A549 (cell line): ENCODE results near the gene HEXIM2. TPM values are rescaled to one million over a fixed set of nuclear protein-coding genes. Genes with fewer than 3 reads are reported as not detected.

Experiments used
- ATAC-seq, 2 experiments: fragments of 200-7000 bp in 1 of 2; fragments of >200 bp in 1 of 2; cut with Nextera tagmentation in 1 of 2; cut with Tn5 transposase in 1 of 2; 3 replicates each; pipeline versions ENCODE4 v1.8.0 to v1.9.1; 2018 to 2020; ENCODE audit warnings: mild to moderate bottlenecking in 1 of 2, moderate library complexity in 1 of 2
- CTCF ChIA-PET: fragments of 300-600 bp; sonication (Branson Sonifier 250); formaldehyde crosslinking; extraction: SDS; loops from one replicate; lab custom pipeline; 2021; ENCODE audit warnings: antibody characterized with exemption, inconsistent platforms; lab: Yijun Ruan, JAX
- POLR2A ChIA-PET: fragments of 350-600 bp; formaldehyde crosslinking; extraction: SDS; loops from one replicate; lab custom pipeline; 2021; ENCODE audit warnings: antibody characterized with exemption, inconsistent platforms; lab: Yijun Ruan, JAX
- DNase-seq, 2 experiments: peaks; one replicate each; pipeline versions ENCODE4 v3.0.0 to v3.0.0-alpha.2; 2011 to 2016; ENCODE audit warnings: low read depth in 1 of 2, low spot score in 1 of 2
- FAIRE-seq: peaks from 2 replicates; lab custom pipeline; 2011; peaks lifted over from hg19 to GRCh38; lab: Jason Lieb, UNC
- H3K27ac ChIP-seq, 2 experiments: fragments of >200 bp; sonication (Bioruptor Twin); formaldehyde crosslinking; 3 replicates each; pipeline ENCODE4 v1.5.1; 2016 to 2017
- H3K4me1 ChIP-seq: fragments of >200 bp; sonication (Bioruptor Twin); formaldehyde crosslinking; 3 replicates; pipeline ENCODE4 v1.6.1; 2016
- H3K4me2 ChIP-seq: fragments of >200 bp; sonication (Bioruptor Twin); formaldehyde crosslinking; 3 replicates; pipeline ENCODE4 v1.6.1; 2016
- H3K4me3 ChIP-seq: fragments of >200 bp; sonication (Bioruptor Twin); formaldehyde crosslinking; 3 replicates; pipeline ENCODE4 v1.5.1; 2016
- H3K9me3 ChIP-seq: fragments of >200 bp; sonication (Bioruptor Twin); formaldehyde crosslinking; 3 replicates; pipeline ENCODE4 v1.6.1; 2016
- BHLHE40 ChIP-seq: IDR thresholded peaks from 2 replicates; pipeline ENCODE4 v1.6.1; 2012; ENCODE audit warnings: low read depth, low read length, inconsistent platforms
- CEBPB ChIP-seq, 2 experiments: fragments of >200 bp in 1 of 2; sonication (Bioruptor Twin) in 1 of 2; formaldehyde crosslinking in 1 of 2; IDR thresholded peaks; 2 replicates each; pipeline ENCODE4 v1.6.1; 2012 to 2016
- CHD4 ChIP-seq: fragments of 200-600 bp; sonication (generic); IDR thresholded peaks from 2 replicates; pipeline ENCODE4 v1.6.1; 2016; ENCODE audit warnings: antibody characterized with exemption, mild to moderate bottlenecking, borderline replicate concordance
- E2F6 ChIP-seq: IDR thresholded peaks from 2 replicates; pipeline ENCODE4 v1.6.1; 2012; ENCODE audit warnings: low read depth, borderline replicate concordance
- EHF ChIP-seq: fragments of 250-450 bp; sonication (Bioruptor Pico); IDR thresholded peaks from 2 replicates; pipeline ENCODE4 v1.5.0; 2020; ENCODE audit warnings: mild to moderate bottlenecking
- EP300 ChIP-seq, 2 experiments: fragments of >200 bp; sonication (Bioruptor Twin); formaldehyde crosslinking; IDR thresholded peaks; 2 replicates in 1 of 2; 3 replicates in 1 of 2; pipeline ENCODE4 v1.6.1; 2016 to 2017
- FOSL2 ChIP-seq, 2 experiments: fragments of 450-650 bp in 1 of 2; fragments of >200 bp in 1 of 2; sonication (Bioruptor Twin) in 1 of 2; formaldehyde crosslinking; IDR thresholded peaks; 2 replicates each; pipeline versions ENCODE4 v1.5.0 to v1.6.1; 2016 to 2020; ENCODE audit warnings: mild to moderate bottlenecking in 1 of 2, moderate library complexity in 1 of 2
- HEYL ChIP-seq: fragments of 250-450 bp; sonication (Bioruptor Pico); IDR thresholded peaks from 2 replicates; pipeline ENCODE4 v1.8.0; 2021; ENCODE audit warnings: mild to moderate bottlenecking, moderate library complexity
- MYC ChIP-seq: IDR thresholded peaks from 2 replicates; pipeline ENCODE4 v1.6.1; 2012; ENCODE audit warnings: mild to moderate bottlenecking, inconsistent platforms, low read length, improper control_type of control experiment, borderline replicate concordance
- NR3C1 ChIP-seq: fragments of >200 bp; sonication (Bioruptor Twin); formaldehyde crosslinking; IDR thresholded peaks from 3 replicates; pipeline ENCODE4 v1.6.1; 2017
- POLR2A ChIP-seq: IDR thresholded peaks from 2 replicates; pipeline ENCODE4 v1.6.1; 2012; ENCODE audit warnings: mild to moderate bottlenecking, low read length
- POLR2AphosphoS2 ChIP-seq: conservative IDR thresholded peaks from 2 replicates; pipeline ENCODE4 v1.6.1; 2012; ENCODE audit warnings: low read length, improper control_type of control experiment, inconsistent platforms
- RAD21 ChIP-seq, 2 experiments: fragments of >200 bp in 1 of 2; sonication (Bioruptor Twin) in 1 of 2; formaldehyde crosslinking in 1 of 2; IDR thresholded peaks in 1 of 2; conservative IDR thresholded peaks in 1 of 2; 2 replicates in 1 of 2; 3 replicates in 1 of 2; pipeline ENCODE4 v1.6.1; 2012 to 2018; ENCODE audit warnings: inconsistent platforms in 1 of 2
- SMC3 ChIP-seq: fragments of >200 bp; sonication (Bioruptor Twin); formaldehyde crosslinking; IDR thresholded peaks from 3 replicates; pipeline ENCODE4 v1.6.1; 2018; ENCODE audit warnings: inconsistent platforms
- TFCP2L1 ChIP-seq: fragments of 250-450 bp; sonication (Bioruptor Pico); IDR thresholded peaks from 2 replicates; pipeline ENCODE4 v1.5.0; 2021; ENCODE audit warnings: mild to moderate bottlenecking
- TP53 ChIP-seq: fragments of 250-450 bp; sonication (Bioruptor Pico); IDR thresholded peaks from 2 replicates; pipeline ENCODE4 v1.5.0; 2021; ENCODE audit warnings: mild to moderate bottlenecking, moderate library complexity
- USF2 ChIP-seq: fragments of 450-650 bp; IDR thresholded peaks from 2 replicates; pipeline ENCODE4 v1.6.1; 2014; ENCODE audit warnings: antibody characterized with exemption
- ZNF302 ChIP-seq: fragments of 250-450 bp; sonication (Bioruptor Pico); IDR thresholded peaks from 2 replicates; pipeline ENCODE4 v1.9.0; 2021; ENCODE audit warnings: inconsistent platforms, mild to moderate bottlenecking, moderate library complexity
- ZSCAN20 ChIP-seq: fragments of 250-450 bp; sonication (Bioruptor Pico); IDR thresholded peaks from 2 replicates; pipeline ENCODE4 v1.8.0; 2022; ENCODE audit warnings: mild to moderate bottlenecking, moderate library complexity
- WGBS: methylation state at CpG from one replicate; pipeline ENCODE4 v1.1.6; 2017; ENCODE audit errors: missing lambda C conversion rate; 5-methylcytosine and 5-hydroxymethylcytosine counted together
- polyA plus RNA-seq, 4 experiments: library from polyadenylated mRNA; depleted of rRNA in 3 of 4; stranded (reverse); fragments of >200 nt; fragmentation: RNase III in 1 of 4; extraction: RNeasy Plus Mini Kit Qiagen cat#74134 plus additional on column Dnase treatment in 1 of 4; gene quantifications; 2 replicates in 3 of 4; 3 replicates in 1 of 4; pipeline ENCODE4 v1.2.3, GENCODE V29; 2011 to 2017
- TF ChIP-seq, protein P1 (sequence below): fragments of >200 bp; sonication (Bioruptor Twin); formaldehyde crosslinking; IDR thresholded peaks from 3 replicates; pipeline ENCODE4 v1.5.1; 2016
- TF ChIP-seq, protein P2 (sequence below): fragments of 250-450 bp; sonication (Bioruptor Pico); IDR thresholded peaks from 2 replicates; pipeline ENCODE4 v1.5.0; 2020; ENCODE audit warnings: low read depth, mild to moderate bottlenecking, moderate library complexity

HEXIM2 gene
- polyA plus RNA-seq, 2 of the 4 experiments (the other 2 are of a cell fraction) = 15.5 to 23.1 TPM

DNA sequence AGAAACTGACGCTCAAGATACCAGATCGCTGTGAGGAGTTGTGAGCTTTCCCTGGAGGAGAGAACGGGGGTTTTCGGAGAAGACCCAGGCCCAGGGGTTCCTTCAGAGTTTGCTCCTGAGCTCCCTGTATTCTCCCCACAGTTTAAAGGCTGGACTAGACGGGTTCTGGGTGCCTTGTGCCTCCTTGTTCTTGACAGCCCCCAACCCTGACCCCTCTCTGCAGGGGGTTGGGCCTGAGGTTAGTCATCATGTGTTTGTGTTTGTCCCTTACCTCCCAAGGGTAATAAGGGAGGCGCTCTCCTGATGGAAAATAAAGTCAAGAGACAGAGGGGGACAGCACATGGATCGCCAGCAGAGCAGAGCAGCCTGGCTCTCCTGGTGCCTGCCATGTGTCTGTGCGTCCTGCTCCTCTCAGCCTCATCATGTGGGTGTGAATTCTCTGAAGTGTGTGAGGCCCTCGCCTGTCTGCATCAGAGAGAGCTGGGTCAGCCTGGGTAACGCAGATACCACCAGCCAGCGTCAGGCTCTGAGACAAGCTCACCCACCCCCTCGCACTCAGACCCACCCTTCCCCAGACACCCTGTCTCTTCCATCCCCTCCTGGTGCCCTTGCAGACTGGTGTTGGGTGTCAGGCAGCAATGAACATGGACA lies 8.7 kb downstream of the HEXIM2 start (continued):
- TF ChIP-seq, protein P1, sequence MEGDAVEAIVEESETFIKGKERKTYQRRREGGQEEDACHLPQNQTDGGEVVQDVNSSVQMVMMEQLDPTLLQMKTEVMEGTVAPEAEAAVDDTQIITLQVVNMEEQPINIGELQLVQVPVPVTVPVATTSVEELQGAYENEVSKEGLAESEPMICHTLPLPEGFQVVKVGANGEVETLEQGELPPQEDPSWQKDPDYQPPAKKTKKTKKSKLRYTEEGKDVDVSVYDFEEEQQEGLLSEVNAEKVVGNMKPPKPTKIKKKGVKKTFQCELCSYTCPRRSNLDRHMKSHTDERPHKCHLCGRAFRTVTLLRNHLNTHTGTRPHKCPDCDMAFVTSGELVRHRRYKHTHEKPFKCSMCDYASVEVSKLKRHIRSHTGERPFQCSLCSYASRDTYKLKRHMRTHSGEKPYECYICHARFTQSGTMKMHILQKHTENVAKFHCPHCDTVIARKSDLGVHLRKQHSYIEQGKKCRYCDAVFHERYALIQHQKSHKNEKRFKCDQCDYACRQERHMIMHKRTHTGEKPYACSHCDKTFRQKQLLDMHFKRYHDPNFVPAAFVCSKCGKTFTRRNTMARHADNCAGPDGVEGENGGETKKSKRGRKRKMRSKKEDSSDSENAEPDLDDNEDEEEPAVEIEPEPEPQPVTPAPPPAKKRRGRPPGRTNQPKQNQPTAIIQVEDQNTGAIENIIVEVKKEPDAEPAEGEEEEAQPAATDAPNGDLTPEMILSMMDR = no peak

- peak overlapping the region; percentile 95 for H3K4me2 ChIP-seq
- H3K27ac ChIP-seq = peak overlapping the region; percentile 96 to 100
- H3K9me3 ChIP-seq = no peaks in the 10 kb centered on the region
- ATAC-seq (peak; percentile 20 to 31), FAIRE-seq (no peak), DNase-seq (peak; percentile 76 to 93)
- 13% methylated on average over 5 of the region's 5 CpGs for WGBS
- H3K4me3 ChIP-seq = peak overlapping the region; percentile 6; the same call in 1 of the 3 replicates
- TF ChIP-seq MYC (0 out of 2 replicates have a peak, but pooled peaks have one; percentile 18), BHLHE40 (no peak), HEYL (CRISPR knock-in tag) (no peak), TFCP2L1 (CRISPR knock-in tag) (no peak), EP300 (IDR thresholded peaks at IDR 0.05) (no peak), ZSCAN20 (no peak), TP53 (CRISPR knock-in tag) (peak; percentile 0; the same call in 1 of the 2 replicates), E2F6 (0 out of 2 replicates have a peak, but pooled peaks have one; percentile 15), POLR2AphosphoS2 (no peak), RAD21 (conservative IDR thresholded peaks at IDR 0.05 in 1 of 2, IDR thresholded peaks at IDR 0.05 in 1 of 2) (no peak), USF2 (no peak), CEBPB (IDR thresholded peaks at IDR 0.05) (peak in 1 of 2 experiments; percentile 34; a peak in 1 of 4 replicates)
- TF ChIP-seq, protein P1 = no peak
- H3K4me1 ChIP-seq = peaks cover 64% of the 10 kb centered on the region
- ChIA-PET POLR2A (interaction anchor here (1.2 to 7.6 kb wide), 5 partner anchors 11 to 35 kb away, joined by 3 to 371 read pairs (median 48); partner anchors contain the start of genes ACBD4, HEXIM1 and HEXIM2), CTCF (interaction anchor here (0.5 to 43.5 kb wide), 8 partner anchors 9 to 168 kb away, joined by 3 to 2147 read pairs (median 44); partner anchors contain the start of genes ACBD4, FMNL1, HEXIM1 and HEXIM2)
These were observed 9.3 kb downstream of the HEXIM2 start for GRCh38 chr17:45170931-45171337.

GRCh38 chr17:45171338-45172231 lies 9.9 kb downstream of the HEXIM2 start:
- Histone ChIP-seq H3K9me3 (no peaks in the 10 kb centered on the region), H3K4me3 (peak overlapping the region; percentile 36), H3K4me2 (peak overlapping the region; percentile 95), H3K27ac (peak overlapping the region; percentile 96 to 100), H3K4me1 (peaks cover 70% of the 10 kb centered on the region)
- FAIRE-seq (peak; percentile 98), DNase-seq (peak; percentile 84 to 96), ATAC-seq (peak; percentile 64 to 65)
- ChIA-PET POLR2A (interaction anchor here (0.6 to 7.6 kb wide), 11 partner anchors 11 to 302 kb away, joined by 3 to 371 read pairs (median 7); partner anchors contain the start of genes ACBD4, HEXIM1 and HEXIM2), CTCF (interaction anchor here (0.5 to 43.5 kb wide), 9 partner anchors 10 to 123 kb away, joined by 3 to 2147 read pairs (median 26); partner anchors contain the start of genes ACBD4, FMNL1, HEXIM1 and HEXIM2)
- 2% methylated on average over 20 of the region's 20 CpGs for whole genome bisulfite sequencing
- TF ChIP-seq CHD4 (no peak), E2F6 (0 out of 2 replicates have a peak, but pooled peaks have one; percentile 14), POLR2AphosphoS2 (no peak), RAD21 (conservative IDR thresholded peaks at IDR 0.05 in 1 of 2, IDR thresholded peaks at IDR 0.05 in 1 of 2) (peak in 1 of 2 experiments; percentile 48; a peak in 3 of 5 replicates), FOSL2 (IDR thresholded peaks at IDR 0.05) (no peak), FOSL2 (CRISPR knock-in tag; IDR thresholded peaks at IDR 0.05) (peak; percentile 19; the same call in 1 of the 2 replicates), HEYL (CRISPR knock-in tag) (peak; percentile 59; the same call in 1 of the 2 replicates), SMC3 (peak; percentile 42), EHF (CRISPR knock-in tag) (peak; percentile 62; the same call in 1 of the 2 replicates), ZNF302 (CRISPR knock-in tag) (no peak), POLR2A (peak; percentile 49; the same call in 1 of the 2 replicates), NR3C1 (no peak)
- TF ChIP-seq, protein P2, sequence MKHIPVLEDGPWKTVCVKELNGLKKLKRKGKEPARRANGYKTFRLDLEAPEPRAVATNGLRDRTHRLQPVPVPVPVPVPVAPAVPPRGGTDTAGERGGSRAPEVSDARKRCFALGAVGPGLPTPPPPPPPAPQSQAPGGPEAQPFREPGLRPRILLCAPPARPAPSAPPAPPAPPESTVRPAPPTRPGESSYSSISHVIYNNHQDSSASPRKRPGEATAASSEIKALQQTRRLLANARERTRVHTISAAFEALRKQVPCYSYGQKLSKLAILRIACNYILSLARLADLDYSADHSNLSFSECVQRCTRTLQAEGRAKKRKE (CRISPR knock-in tag) = 0 out of 2 replicates have a peak, but pooled peaks have one; percentile 58
